Panc1 (cell line): ENCODE results near the gene ROBO3. TPM values are rescaled to one million over a fixed set of nuclear protein-coding genes. Genes with fewer than 3 reads are reported as not detected.

Source experiments
- ATAC-seq: fragments of 200-7000 bp; cut with Tn5 transposase; 2 replicates; pipeline ENCODE4 v1.9.1; 2020; ENCODE audit warnings: mild to moderate bottlenecking, moderate library complexity
- BruUV-seq: library from RNA; stranded (reverse); fragments of 400-500 nt; replicated peaks from 2 replicates; lab custom pipeline; 2021; lab: Mats Ljungman, UMichigan
- CTCF ChIA-PET: fragments of 300-600 bp; sonication (Branson Sonifier 250); formaldehyde crosslinking; loops from one replicate; lab custom pipeline; 2022; ENCODE audit warnings: antibody characterized with exemption; lab: Charles Lee
- POLR2A ChIA-PET: fragments of 300-600 bp; sonication (Branson Sonifier 250); formaldehyde crosslinking; loops from one replicate; lab custom pipeline; 2022; ENCODE audit warnings: antibody characterized with exemption; lab: Charles Lee
- DNase-seq: peaks from one replicate; pipeline ENCODE4 v3.0.0-alpha.2; 2010; ENCODE audit warnings: low read depth, low spot score
- H3K27ac ChIP-seq: 2 replicates; pipeline ENCODE4 v1.5.1; 2011; ENCODE audit warnings: mild to moderate bottlenecking, low read length, inconsistent platforms
- H3K27me3 ChIP-seq: fragments of 200-500 bp; sonication (Bioruptor generic); 2 replicates; pipeline ENCODE4 v1.6.0; 2014; ENCODE audit warnings: low read length, inconsistent platforms; ENCODE audit not compliant: control insufficient read depth, insufficient read depth
- H3K36me3 ChIP-seq: fragments of 200-500 bp; sonication (Bioruptor generic); 2 replicates; pipeline ENCODE4 v1.5.1; 2014; ENCODE audit warnings: inconsistent platforms, mild to moderate bottlenecking, low read length, moderate library complexity; ENCODE audit not compliant: control insufficient read depth, insufficient read depth
- H3K4me1 ChIP-seq: 2 replicates; pipeline ENCODE4 v1.5.1; 2011; ENCODE audit warnings: inconsistent platforms, mild to moderate bottlenecking, low read length, moderate library complexity; ENCODE audit not compliant: control insufficient read depth, insufficient read depth
- H3K4me3 ChIP-seq, 2 experiments: 2 replicates each; pipeline ENCODE4 v1.5.1; 2011 to 2012; ENCODE audit warnings: low read depth in 2 of 2, low read length in 2 of 2, mild to moderate bottlenecking in 2 of 2, inconsistent platforms in 1 of 2, moderate library complexity in 1 of 2
- H3K9me3 ChIP-seq: fragments of 200-500 bp; sonication (Bioruptor generic); 2 replicates; pipeline ENCODE4 v1.5.1; 2014; ENCODE audit warnings: low read depth, mild to moderate bottlenecking, inconsistent platforms, low read length, moderate library complexity; ENCODE audit not compliant: control insufficient read depth, insufficient read depth
- CTCF ChIP-seq: fragments of 450-650 bp; IDR thresholded peaks from 2 replicates; pipeline ENCODE4 v1.5.1; 2017; ENCODE audit warnings: mild to moderate bottlenecking
- POLR2AphosphoS5 ChIP-seq: IDR thresholded peaks from 2 replicates; pipeline ENCODE4 v1.6.1; 2012; ENCODE audit warnings: mild to moderate bottlenecking, low read depth, low read length, moderate library complexity
- REST ChIP-seq, 2 experiments: IDR thresholded peaks; 2 replicates each; pipeline ENCODE4 v1.6.1; 2011 to 2012; ENCODE audit warnings: low read depth in 2 of 2, control low read depth in 1 of 2, low read length in 1 of 2, mild to moderate bottlenecking in 1 of 2, moderate library complexity in 1 of 2; ENCODE audit not compliant: insufficient read depth in 1 of 2
- SIN3A ChIP-seq: IDR thresholded peaks from 2 replicates; pipeline ENCODE4 v1.6.1; 2012; ENCODE audit warnings: low read depth, mild to moderate bottlenecking, low read length, moderate library complexity, borderline replicate concordance; ENCODE audit not compliant: insufficient read depth
- TCF7L2 ChIP-seq: IDR thresholded peaks from 2 replicates; pipeline ENCODE4 v1.6.1; 2011; ENCODE audit warnings: mild to moderate bottlenecking, low read depth, low read length, inconsistent platforms
- in situ Hi-C: cut with HindIII; loops from 2 replicates; pipeline ENCODE4 v1.10.0; 2016; ENCODE audit warnings: low sequenced_read_pairs, low pct_unique_long_range_greater_than_20kb
- intact Hi-C: fragments of 100-400 bp; cut with micrococcal nuclease; formaldehyde crosslinking; loops from one replicate; pipeline ENCODE4 v1.10.0; 2022; ENCODE audit not compliant: unreplicated experiment
- total RNA-seq: library from RNA; stranded (reverse); gene quantifications from one replicate; pipeline ENCODE4 v1.2.1, GENCODE V29; 2021; ENCODE audit not compliant: unreplicated experiment

The ROBO3 gene
- total RNA-seq, 1 experiment from 2014 or later = 12.0 TPM

- Histone ChIP-seq H3K4me1 (peaks cover 23% of the 10 kb centered on the region), H3K36me3 (no peaks in the 10 kb centered on the region), H3K27ac (no peak overlapping the region), H3K4me3 (peak overlapping the region in 1 of 2 experiments; percentile 49; a peak in 2 of 4 replicates), H3K9me3 (no peaks in the 10 kb centered on the region), H3K27me3 (peaks cover 72% of the 10 kb centered on the region)
- ChIA-PET POLR2A (no interaction called here), CTCF (no interaction called here)
- DNase-seq (no peak), ATAC-seq (no peak)
- in situ Hi-C loops = no loop called here
- BruUV-seq = no TSS peak
- TF ChIP-seq TCF7L2 (no peak), POLR2AphosphoS5 (no peak), REST (IDR thresholded peaks at IDR 0.05; ENCODE audit: insufficient read depth in 1 of 2, low read depth in 2 of 2, low read length in 1 of 2) (peak; percentile 66; a peak in 3 of 4 replicates)
- intact Hi-C loops = no loop called here
Measured at GRCh38 chr11:124863826-124864165, 1.4 kb upstream of the ROBO3 start.

GRCh38 chr11:124864176-124864891 lies 898 bp upstream of the ROBO3 start:
- Histone ChIP-seq H3K27me3 (peaks cover 75% of the 10 kb centered on the region), H3K27ac (no peak overlapping the region), H3K36me3 (no peaks in the 10 kb centered on the region), H3K4me1 (peaks cover 28% of the 10 kb centered on the region), H3K4me3 (no peak overlapping the region), H3K9me3 (no peaks in the 10 kb centered on the region)
- intact Hi-C loops (no loop called here), in situ Hi-C loops (no loop called here)
- ATAC-seq (no peak), DNase-seq (no peak)
- ChIA-PET CTCF (no interaction called here), POLR2A (no interaction called here)
- TF ChIP-seq CTCF = no peak
- no peak for TF ChIP-seq TCF7L2
- no peak for TF ChIP-seq SIN3A
- no peak for TF ChIP-seq POLR2AphosphoS5
- no peak for TF ChIP-seq REST (IDR thresholded peaks at IDR 0.05; ENCODE audit: insufficient read depth in 1 of 2, low read depth in 2 of 2, low read length in 1 of 2)
- BruUV-seq = no TSS peak
